Measurements from ENCODE around the gene SIPA1L3.

SIPA1L3 gene

GRCh38 chr19:38233740-38234251 lies 326.8 kb downstream of the SIPA1L3 start:
- H3K4me3 ChIP-seq (replicated peaks; ENCODE audit: low read depth, low read length) = no peak overlapping the region
- TF ChIP-seq CTCF (IDR thresholded peaks at IDR 0.05; ENCODE audit: low read depth, low read length, missing control alignments) = peak; percentile 91
- no peak for DNase-seq (ENCODE audit: extremely low read depth, low read depth)

GRCh38 chr19:38234615-38235014 lies 327.6 kb downstream of the SIPA1L3 start:
- DNase-seq (ENCODE audit: extremely low read depth, low read depth) = no peak
- H3K4me3 ChIP-seq (replicated peaks; ENCODE audit: low read depth, low read length) = no peak overlapping the region
- no peak for TF ChIP-seq CTCF (IDR thresholded peaks at IDR 0.05; ENCODE audit: low read depth, low read length, missing control alignments)

GRCh38 chr19:38239816-38240215 lies 332.8 kb downstream of the SIPA1L3 start:
- DNase-seq (ENCODE audit: extremely low read depth, low read depth) = no peak
- no peak for TF ChIP-seq CTCF (IDR thresholded peaks at IDR 0.05; ENCODE audit: low read depth, low read length, missing control alignments)
- no peak overlapping the region for H3K4me3 ChIP-seq (replicated peaks; ENCODE audit: low read depth, low read length)

GRCh38 chr19:38243279-38243673 lies 336.3 kb downstream of the SIPA1L3 start:
- DNase-seq (ENCODE audit: extremely low read depth, low read depth) = no peak
- H3K4me3 ChIP-seq (replicated peaks; ENCODE audit: low read depth, low read length) = 0 out of 2 replicates have a peak overlapping the region, but pooled peaks have one; percentile 7

GRCh38 chr19:38245826-38246498 lies 339.0 kb downstream of the SIPA1L3 start:
- TF ChIP-seq CTCF (IDR thresholded peaks at IDR 0.05; ENCODE audit: low read depth, low read length, missing control alignments) = no peak
- H3K4me3 ChIP-seq (replicated peaks; ENCODE audit: low read depth, low read length) = no peak overlapping the region
- DNase-seq (ENCODE audit: extremely low read depth, low read depth) = no peak

More at GRCh38 chr19:38243279-38243673, 336.3 kb downstream of the SIPA1L3 start:
- no peak for TF ChIP-seq CTCF (IDR thresholded peaks at IDR 0.05; ENCODE audit: low read depth, low read length, missing control alignments)

- no peak for TF ChIP-seq CTCF (IDR thresholded peaks at IDR 0.05; ENCODE audit: low read depth, low read length, missing control alignments)
- DNase-seq (ENCODE audit: extremely low read depth, low read depth) = no peak
- no peak overlapping the region for H3K4me3 ChIP-seq (replicated peaks; ENCODE audit: low read depth, low read length)
Observed at GRCh38 chr19:38247126-38247525, 340.1 kb downstream of the SIPA1L3 start.

Measured in HFF-Myc (cell line).